Transverse colon (tissue), 4 donors: ENCODE results near the gene NAB2. TPM values are rescaled to one million over a fixed set of nuclear protein-coding genes. Genes with fewer than 3 reads are reported as not detected.

Experiments
- DNase-seq: peaks from one replicate; pipeline ENCODE4 v3.0.0-alpha.2; 2019
- H3K27ac ChIP-seq, 4 donors: fragments of 200-600 bp; sonication (generic); 2 replicates each; pipeline ENCODE4 v1.5.1; 2016 to 2018; ENCODE audit warnings: inconsistent platforms in 4 of 4
- H3K27me3 ChIP-seq: fragments of 200-600 bp; sonication (generic); 2 replicates; pipeline ENCODE4 v1.5.1; 2017; ENCODE audit warnings: inconsistent platforms
- H3K36me3 ChIP-seq, 4 donors: fragments of 200-600 bp; sonication (generic); 2 replicates each; pipeline ENCODE4 v1.5.1; 2017 to 2019; ENCODE audit warnings: inconsistent platforms in 4 of 4
- H3K4me1 ChIP-seq, 4 donors: fragments of 200-600 bp; sonication (generic); 2 replicates each; pipeline ENCODE4 v1.5.1; 2017 to 2020; ENCODE audit warnings: inconsistent platforms in 4 of 4
- H3K4me3 ChIP-seq, 4 donors: fragments of 200-600 bp; sonication (generic); 1 replicate in 1 of 4; 2 replicates in 3 of 4; pipeline versions ENCODE4 v1.5.1 to v1.6.1; 2017 to 2019; ENCODE audit warnings: inconsistent platforms in 4 of 4
- H3K9me3 ChIP-seq, 2 donors: fragments of 200-600 bp; sonication (generic); 2 replicates each; pipeline ENCODE4 v1.5.1; 2017 to 2019; ENCODE audit warnings: inconsistent platforms in 2 of 2
- EP300 ChIP-seq: sonication (generic); formaldehyde crosslinking; IDR thresholded peaks from one replicate; pipeline ENCODE4 v1.6.1; 2017; ENCODE audit warnings: antibody characterized with exemption, low read depth
- POLR2A ChIP-seq: fragments of 450-650 bp; IDR thresholded peaks from one replicate; pipeline ENCODE4 v1.6.1; 2016; ENCODE audit warnings: antibody characterized with exemption, mild to moderate bottlenecking, moderate library complexity
- POLR2AphosphoS5 ChIP-seq, 3 donors: sonication (generic); formaldehyde crosslinking; IDR thresholded peaks; one replicate each; pipeline ENCODE4 v1.6.1; 2016; ENCODE audit warnings: antibody characterized with exemption in 3 of 3
- WGBS, 2 donors: methylation state at CpG; one replicate each; pipeline ENCODE4 v1.1.5; 2018; ENCODE audit warnings: low coverage in 1 of 2; 5-methylcytosine and 5-hydroxymethylcytosine counted together
- in situ Hi-C, 4 donors: fragments of 200-750 bp; cut with MboI; loops; one replicate each; pipeline versions ENCODE4 v1.15.0 to v1.15.1; 2017; ENCODE audit warnings: low sequenced_read_pairs in 3 of 4, low pct_ligation_motif_present in 1 of 4, low pct_unique_long_range_greater_than_20kb in 1 of 4
- intact Hi-C: fragments of 100-400 bp; cut with DNase I; formaldehyde crosslinking; loops from one replicate; pipeline ENCODE4 v1.15.1; 2023; ENCODE audit warnings: low total_unique reads
- total RNA-seq, 4 donors: library from RNA; depleted of rRNA; stranded (reverse); fragments of >200 nt; gene quantifications; one replicate each; pipeline ENCODE4 v1.1.0, GENCODE V29; 2016
- TF ChIP-seq, protein P1 (sequence below), 5 experiments: fragments of 200-600 bp in 3 of 5; fragments of 450-650 bp in 2 of 5; sonication (generic) in 3 of 5; IDR thresholded peaks; 1 replicate in 2 of 5; 2 replicates in 3 of 5; pipeline ENCODE4 v1.5.1; 2016 to 2017; ENCODE audit warnings: antibody characterized with exemption in 5 of 5, inconsistent platforms in 3 of 5, mild to moderate bottlenecking in 2 of 5, moderate library complexity in 1 of 5

NAB2 gene
- total RNA-seq, 4 donors from 2014 or later, result 2.6 to 9.1 (median 4.7) TPM

GRCh38 chr12:57079821-57080220 is 9.1 kb upstream of the NAB2 start:
- WGBS, 2 donors, result 71% methylated on average over 1 of the region's 1 CpG; no CpG with 5 or more reads in 1 of the 2 donors
- peaks cover 6 to 20% (median 17%) of the 10 kb centered on the region in 4 donors for H3K4me1 ChIP-seq
- TF ChIP-seq POLR2AphosphoS5 (IDR thresholded peaks at IDR 0.05) (no peak), EP300 (no peak), POLR2A (no peak)
- TF ChIP-seq, protein P1, sequence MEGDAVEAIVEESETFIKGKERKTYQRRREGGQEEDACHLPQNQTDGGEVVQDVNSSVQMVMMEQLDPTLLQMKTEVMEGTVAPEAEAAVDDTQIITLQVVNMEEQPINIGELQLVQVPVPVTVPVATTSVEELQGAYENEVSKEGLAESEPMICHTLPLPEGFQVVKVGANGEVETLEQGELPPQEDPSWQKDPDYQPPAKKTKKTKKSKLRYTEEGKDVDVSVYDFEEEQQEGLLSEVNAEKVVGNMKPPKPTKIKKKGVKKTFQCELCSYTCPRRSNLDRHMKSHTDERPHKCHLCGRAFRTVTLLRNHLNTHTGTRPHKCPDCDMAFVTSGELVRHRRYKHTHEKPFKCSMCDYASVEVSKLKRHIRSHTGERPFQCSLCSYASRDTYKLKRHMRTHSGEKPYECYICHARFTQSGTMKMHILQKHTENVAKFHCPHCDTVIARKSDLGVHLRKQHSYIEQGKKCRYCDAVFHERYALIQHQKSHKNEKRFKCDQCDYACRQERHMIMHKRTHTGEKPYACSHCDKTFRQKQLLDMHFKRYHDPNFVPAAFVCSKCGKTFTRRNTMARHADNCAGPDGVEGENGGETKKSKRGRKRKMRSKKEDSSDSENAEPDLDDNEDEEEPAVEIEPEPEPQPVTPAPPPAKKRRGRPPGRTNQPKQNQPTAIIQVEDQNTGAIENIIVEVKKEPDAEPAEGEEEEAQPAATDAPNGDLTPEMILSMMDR (IDR thresholded peaks at IDR 0.05), result no peak
- no peak overlapping the region for H3K4me3 ChIP-seq
- no peak for DNase-seq
- H3K27ac ChIP-seq, result peak overlapping the region; percentile 78 to 92 (median 88)
- no peaks in the 10 kb centered on the region for H3K27me3 ChIP-seq
- intact Hi-C loops, result no loop called here
- H3K9me3 ChIP-seq, result no peaks in the 10 kb centered on the region
- no peaks in the 10 kb centered on the region for H3K36me3 ChIP-seq
- in situ Hi-C loops, result no loop called here

DNA sequence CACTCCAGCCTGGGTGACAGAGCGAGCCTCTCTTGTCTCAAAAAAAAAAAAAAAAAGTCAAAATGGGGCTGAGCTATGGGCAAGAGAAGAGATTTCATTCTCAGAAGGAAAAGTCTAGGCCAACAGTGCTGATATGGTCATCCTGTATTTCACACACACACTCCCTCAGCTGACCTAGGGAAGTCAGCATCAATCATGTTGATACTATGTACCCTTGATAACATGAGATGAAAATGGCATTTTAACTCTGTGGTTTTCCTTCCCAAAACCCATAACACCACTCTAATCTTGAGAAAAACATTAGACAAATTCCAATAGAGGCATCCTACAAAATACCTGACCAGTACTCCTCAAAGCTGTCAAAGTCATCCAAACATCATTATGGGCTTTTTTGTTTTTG is 8.1 kb upstream of the NAB2 start:
- H3K27me3 ChIP-seq, result no peaks in the 10 kb centered on the region
- DNase-seq, result no peak
- 86% methylated on average over 1 of the region's 1 CpG; no CpG with 5 or more reads in 1 of the 2 donors for WGBS, 2 donors
- TF ChIP-seq EP300, result no peak
- TF ChIP-seq POLR2AphosphoS5 (IDR thresholded peaks at IDR 0.05), result no peak
- TF ChIP-seq POLR2A, result no peak
- TF ChIP-seq, protein P1 (IDR thresholded peaks at IDR 0.05), result no peak
- in situ Hi-C loops (no loop called here), intact Hi-C loops (no loop called here)
- H3K4me3 ChIP-seq, result no peak overlapping the region
- no peaks in the 10 kb centered on the region for H3K36me3 ChIP-seq
- no peak overlapping the region for H3K27ac ChIP-seq
- H3K4me1 ChIP-seq, result peaks cover 6 to 23% (median 17%) of the 10 kb centered on the region in 4 donors
- H3K9me3 ChIP-seq, result no peaks in the 10 kb centered on the region

- TF ChIP-seq POLR2AphosphoS5 (IDR thresholded peaks at IDR 0.05) (peak in 1 of 3 donors; percentile 19), POLR2A (no peak), EP300 (no peak)
- TF ChIP-seq, protein P1 (IDR thresholded peaks at IDR 0.05), result no peak
- intact Hi-C loops (no loop called here), in situ Hi-C loops (no loop called here)
These were observed 2.9 kb upstream of the NAB2 start for GRCh38 chr12:57085999-57086492.

DNA sequence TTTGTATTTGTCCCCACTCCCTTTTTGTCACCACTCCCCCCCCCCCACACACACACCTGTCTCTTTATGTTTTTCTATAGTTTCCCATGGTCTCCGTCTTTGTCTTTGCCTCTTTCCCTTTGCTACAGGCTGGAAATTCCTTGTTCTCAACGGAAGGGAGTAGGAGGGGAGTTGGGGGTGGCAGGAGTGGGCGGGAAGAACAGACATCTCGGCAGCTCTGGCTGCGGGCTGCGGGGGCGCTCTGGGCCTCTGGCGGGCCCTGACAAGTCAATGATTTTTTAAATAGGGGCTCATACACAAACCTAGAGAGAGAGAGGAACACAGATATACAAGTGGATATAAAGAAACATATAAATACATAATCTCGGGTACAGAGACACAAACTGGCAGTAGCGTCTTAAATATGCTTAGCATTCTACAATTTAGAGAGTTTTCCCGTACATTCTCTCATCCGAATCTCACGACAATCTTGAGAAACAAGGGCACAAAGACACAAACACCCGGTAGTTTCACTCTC is 2.4 kb upstream of the NAB2 start:
- DNase-seq, result peak; percentile 58
- in situ Hi-C loops (no loop called here), intact Hi-C loops (no loop called here)
- WGBS, 2 donors, result 0 to 2% methylated on average over 2 to 14 of the region's 14 CpGs
- TF ChIP-seq, protein P1 (IDR thresholded peaks at IDR 0.05), result peak in 2 of 5 experiments; percentile 3 to 16
- no peak for TF ChIP-seq EP300
- peak overlapping the region; percentile 92 to 98 (median 96) for H3K27ac ChIP-seq
- peak overlapping the region; percentile 43 to 77 (median 60) for H3K4me3 ChIP-seq
- H3K4me1 ChIP-seq, result peaks cover 11 to 52% (median 43%) of the 10 kb centered on the region in 4 donors
- H3K9me3 ChIP-seq, result no peaks in the 10 kb centered on the region
- H3K27me3 ChIP-seq, result no peaks in the 10 kb centered on the region
- no peaks in the 10 kb centered on the region for H3K36me3 ChIP-seq

More at GRCh38 chr12:57085999-57086492, 2.9 kb upstream of the NAB2 start:
- DNase-seq, result peak; percentile 46
- 35 to 37% methylated on average over 11 to 12 of the region's 12 CpGs for WGBS, 2 donors
- no peaks in the 10 kb centered on the region for H3K27me3 ChIP-seq
- no peaks in the 10 kb centered on the region for H3K36me3 ChIP-seq
- peak overlapping the region in 1 of 4 donors; percentile 68 for H3K4me3 ChIP-seq
- H3K9me3 ChIP-seq, result no peaks in the 10 kb centered on the region
- peak overlapping the region; percentile 92 to 98 (median 96) for H3K27ac ChIP-seq
- peaks cover 6 to 47% (median 38%) of the 10 kb centered on the region in 4 donors for H3K4me1 ChIP-seq
